Cardiac muscle cell (in vitro differentiated cells and primary cell): Measurements from ENCODE around the gene HOOK2. TPM values are rescaled to one million over a fixed set of nuclear protein-coding genes. Genes with fewer than 3 reads are reported as not detected.

Source experiments
- DNase-seq, 2 donors: peaks; one replicate each; pipeline versions ENCODE4 v3.0.0 to v3.0.0-alpha.2; 2010 to 2017; ENCODE audit warnings: low read depth in 1 of 2, low spot score in 1 of 2
- H3K27ac ChIP-seq: fragments of 200-600 bp; sonication (generic); 2 replicates; pipeline ENCODE4 v1.5.1; 2016
- H3K27me3 ChIP-seq: fragments of 200-600 bp; sonication (generic); 2 replicates; pipeline ENCODE4 v1.6.0; 2016; ENCODE audit warnings: control low read depth
- H3K36me3 ChIP-seq: fragments of 200-600 bp; sonication (generic); 2 replicates; pipeline ENCODE4 v1.5.1; 2016; ENCODE audit warnings: control low read depth
- H3K4me1 ChIP-seq: fragments of 200-600 bp; sonication (generic); 2 replicates; pipeline ENCODE4 v1.8.1; 2017; ENCODE audit warnings: low read depth, mild to moderate bottlenecking, mixed run types
- H3K4me3 ChIP-seq: fragments of 200-600 bp; sonication (generic); 2 replicates; pipeline ENCODE4 v1.5.1; 2016; ENCODE audit warnings: mild to moderate bottlenecking
- H3K9me3 ChIP-seq: fragments of 200-600 bp; sonication (generic); 2 replicates; pipeline ENCODE4 v1.5.1; 2017; ENCODE audit warnings: low read depth, mild to moderate bottlenecking, control low read depth
- polyA plus RNA-seq: library from polyadenylated mRNA; unstranded; fragments of >200 nt; fragmentation: Nextera tagmentation; extraction: Ambion mirVana; gene quantifications from 2 replicates; pipeline ENCODE4 v1.2.1, GENCODE V29; 2016
- total RNA-seq: library from RNA; depleted of rRNA; stranded (reverse); fragments of >200 nt; gene quantifications from 2 replicates; pipeline ENCODE4 v1.2.3, GENCODE V29; 2016
- TF ChIP-seq, protein P1 (sequence below): IDR thresholded peaks from 2 replicates; pipeline ENCODE4 v1.5.1; 2012; ENCODE audit warnings: low read depth, mild to moderate bottlenecking, low read length

The HOOK2 gene
- total and polyA plus RNA-seq, 2 experiments from 2014 or later, result 31.1 to 54.4 TPM

DNA sequence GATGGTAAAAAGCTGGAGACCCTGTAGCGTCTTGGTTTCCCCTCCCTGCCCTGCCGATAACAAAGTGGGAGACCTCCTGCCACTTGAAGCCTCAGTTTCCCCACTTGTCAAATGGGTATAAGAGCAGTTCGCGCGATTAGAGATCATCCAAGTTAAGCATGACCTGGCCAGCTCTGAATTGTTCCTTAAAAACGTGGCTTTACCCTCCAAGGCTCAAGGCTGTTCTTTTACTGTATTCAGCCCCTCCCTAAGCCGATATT lies 52.0 kb downstream of the HOOK2 start:
- peaks cover 7% of the 10 kb centered on the region for H3K4me1 ChIP-seq
- H3K4me3 ChIP-seq, result peak overlapping the region; percentile 64
- no peaks in the 10 kb centered on the region for H3K27me3 ChIP-seq
- TF ChIP-seq, protein P1, sequence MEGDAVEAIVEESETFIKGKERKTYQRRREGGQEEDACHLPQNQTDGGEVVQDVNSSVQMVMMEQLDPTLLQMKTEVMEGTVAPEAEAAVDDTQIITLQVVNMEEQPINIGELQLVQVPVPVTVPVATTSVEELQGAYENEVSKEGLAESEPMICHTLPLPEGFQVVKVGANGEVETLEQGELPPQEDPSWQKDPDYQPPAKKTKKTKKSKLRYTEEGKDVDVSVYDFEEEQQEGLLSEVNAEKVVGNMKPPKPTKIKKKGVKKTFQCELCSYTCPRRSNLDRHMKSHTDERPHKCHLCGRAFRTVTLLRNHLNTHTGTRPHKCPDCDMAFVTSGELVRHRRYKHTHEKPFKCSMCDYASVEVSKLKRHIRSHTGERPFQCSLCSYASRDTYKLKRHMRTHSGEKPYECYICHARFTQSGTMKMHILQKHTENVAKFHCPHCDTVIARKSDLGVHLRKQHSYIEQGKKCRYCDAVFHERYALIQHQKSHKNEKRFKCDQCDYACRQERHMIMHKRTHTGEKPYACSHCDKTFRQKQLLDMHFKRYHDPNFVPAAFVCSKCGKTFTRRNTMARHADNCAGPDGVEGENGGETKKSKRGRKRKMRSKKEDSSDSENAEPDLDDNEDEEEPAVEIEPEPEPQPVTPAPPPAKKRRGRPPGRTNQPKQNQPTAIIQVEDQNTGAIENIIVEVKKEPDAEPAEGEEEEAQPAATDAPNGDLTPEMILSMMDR, result no peak
- no peaks in the 10 kb centered on the region for H3K9me3 ChIP-seq
- H3K36me3 ChIP-seq, result peaks cover 4% of the 10 kb centered on the region
- peak overlapping the region; percentile 99 for H3K27ac ChIP-seq
- peak in 1 of 2 donors; percentile 2 for DNase-seq

DNA sequence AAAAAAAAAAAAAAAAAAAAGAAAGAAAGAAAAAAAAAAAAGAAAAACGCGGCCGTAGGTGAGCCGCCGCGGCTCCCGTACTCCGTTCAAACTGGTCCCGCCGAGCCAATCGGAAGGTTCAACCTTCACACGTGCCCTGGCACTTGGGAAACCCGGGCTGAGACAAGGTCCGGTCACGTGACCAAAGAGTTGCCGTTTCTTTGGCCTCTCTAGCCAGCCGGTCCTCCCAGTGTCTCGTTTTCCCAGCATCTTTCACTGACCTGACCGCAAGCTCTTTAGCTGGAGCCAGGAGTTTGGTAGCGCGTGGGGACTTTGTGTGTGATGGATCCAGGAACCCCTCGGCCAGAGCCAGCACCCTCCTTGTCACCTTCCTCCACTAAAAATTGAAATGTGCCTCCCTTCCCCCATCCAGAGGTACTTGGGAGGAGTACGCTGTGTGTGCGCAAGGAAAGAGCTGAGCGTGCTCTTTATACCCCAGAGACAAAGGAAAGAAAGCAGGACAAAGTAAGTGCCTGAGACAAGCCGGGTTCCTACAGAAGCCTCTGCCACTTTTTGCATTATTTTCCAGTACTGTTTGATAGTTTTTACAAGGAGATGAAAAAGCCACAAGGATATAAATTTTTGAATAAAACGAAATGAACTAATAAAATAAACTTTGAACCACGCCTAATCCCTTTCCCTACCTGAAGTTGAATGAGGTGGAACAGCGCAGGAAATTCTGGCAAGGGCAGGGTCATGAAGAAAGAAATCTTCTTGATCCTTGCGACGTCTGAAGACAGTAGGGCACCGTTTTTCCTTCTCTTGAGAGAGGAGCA lies 52.6 kb downstream of the HOOK2 start:
- Histone ChIP-seq H3K4me1 (peaks cover 7% of the 10 kb centered on the region), H3K27me3 (no peaks in the 10 kb centered on the region), H3K36me3 (peaks cover 5% of the 10 kb centered on the region), H3K27ac (peak overlapping the region; percentile 99), H3K9me3 (no peaks in the 10 kb centered on the region), H3K4me3 (peak overlapping the region; percentile 64)
- DNase-seq, result peak; percentile 100
- TF ChIP-seq, protein P1, result no peak

DNA sequence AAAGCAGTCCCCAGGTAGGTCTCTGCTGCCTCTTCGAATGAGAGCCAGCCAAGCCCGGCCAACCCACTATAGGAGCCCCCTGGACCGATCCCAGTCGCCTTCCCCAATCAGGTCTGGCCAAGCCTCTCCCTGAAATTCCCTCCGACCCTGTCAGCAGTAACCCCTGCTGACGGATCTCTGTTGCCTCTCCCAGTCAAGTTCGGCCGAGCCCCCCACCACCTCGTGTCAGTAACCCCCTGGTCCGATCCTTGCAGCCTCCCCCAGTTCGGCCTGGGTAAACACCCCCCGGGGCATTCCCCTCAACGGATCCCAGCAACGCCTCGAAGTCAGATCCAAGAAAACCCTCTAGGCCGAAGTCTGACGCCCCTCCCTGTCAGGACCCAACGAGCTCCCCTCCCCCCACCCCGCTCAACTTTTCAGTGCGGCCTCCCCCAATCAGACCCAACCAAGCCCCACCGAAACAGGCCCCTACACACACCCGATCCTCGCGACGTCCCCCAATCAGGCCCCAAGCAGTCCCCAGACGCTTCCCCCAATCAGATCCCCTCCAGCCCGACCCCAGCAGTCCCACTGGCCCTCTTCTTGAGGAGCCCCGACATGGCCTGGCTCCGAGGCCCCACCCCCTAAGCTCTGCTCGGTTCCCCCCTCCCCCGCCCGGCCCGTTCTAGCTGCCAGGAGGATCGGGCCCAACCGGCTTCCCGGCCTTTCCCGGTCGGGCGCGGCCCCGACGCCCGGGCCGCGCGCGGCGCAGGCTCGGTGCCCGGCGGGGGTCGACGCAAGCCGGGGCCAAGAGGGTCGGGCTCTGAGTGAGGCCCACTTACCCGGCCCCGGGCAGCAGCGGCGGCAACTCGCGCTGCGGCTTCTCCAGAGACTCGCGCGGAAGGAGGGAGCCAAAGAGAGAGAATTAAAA lies 53.4 kb downstream of the HOOK2 start:
- DNase-seq, result peak; percentile 87 to 94
- Histone ChIP-seq H3K9me3 (no peaks in the 10 kb centered on the region), H3K27ac (peak overlapping the region; percentile 99), H3K4me3 (peak overlapping the region; percentile 64), H3K4me1 (peaks cover 7% of the 10 kb centered on the region), H3K27me3 (no peaks in the 10 kb centered on the region), H3K36me3 (peaks cover 5% of the 10 kb centered on the region)
- TF ChIP-seq, protein P1, result no peak

DNA sequence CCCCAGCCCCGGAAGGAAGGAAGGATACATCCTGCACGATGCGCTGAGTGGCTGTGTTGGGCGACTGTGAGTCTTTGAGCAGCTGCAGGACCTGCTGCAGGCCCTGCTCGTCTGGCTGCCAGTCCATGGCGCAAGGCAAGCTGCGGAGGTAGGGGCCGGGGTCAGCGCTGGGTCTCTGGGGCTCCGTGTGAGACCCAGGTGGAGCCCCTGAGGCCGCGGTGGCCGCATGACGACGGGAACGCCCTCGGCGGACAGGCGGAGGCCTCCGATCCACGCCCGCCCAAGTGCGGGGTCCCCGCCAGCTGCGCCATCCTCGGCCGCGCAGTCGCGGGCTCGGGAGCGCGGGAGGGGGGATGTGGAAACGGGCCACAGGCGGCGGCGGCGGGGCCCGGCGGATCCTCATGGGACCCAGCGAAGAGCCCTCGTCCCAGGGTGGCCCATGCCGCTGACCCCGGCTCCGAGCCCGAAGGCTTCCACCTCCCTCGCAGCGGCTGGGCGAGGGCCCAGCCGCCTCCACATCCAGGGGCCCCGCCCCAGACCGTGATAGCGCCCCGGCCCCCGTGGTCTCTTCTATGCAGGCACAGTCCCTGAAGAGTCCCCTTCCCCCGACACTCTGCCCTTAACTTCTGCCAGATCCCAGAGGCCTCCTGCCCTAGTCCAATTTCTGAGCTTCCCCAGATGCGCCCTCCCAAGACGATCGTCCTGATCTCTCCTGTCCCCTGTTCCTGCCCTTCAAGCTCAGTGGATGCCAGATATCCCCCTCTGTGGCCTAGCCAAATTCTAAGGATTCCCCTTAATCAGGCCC lies 54.3 kb downstream of the HOOK2 start:
- TF ChIP-seq, protein P1, result no peak
- Histone ChIP-seq H3K27me3 (no peaks in the 10 kb centered on the region), H3K27ac (peak overlapping the region; percentile 99), H3K36me3 (peaks cover 5% of the 10 kb centered on the region), H3K4me3 (peak overlapping the region; percentile 64), H3K9me3 (no peaks in the 10 kb centered on the region), H3K4me1 (peaks cover 7% of the 10 kb centered on the region)
- DNase-seq, result peak; percentile 8 to 32

DNA sequence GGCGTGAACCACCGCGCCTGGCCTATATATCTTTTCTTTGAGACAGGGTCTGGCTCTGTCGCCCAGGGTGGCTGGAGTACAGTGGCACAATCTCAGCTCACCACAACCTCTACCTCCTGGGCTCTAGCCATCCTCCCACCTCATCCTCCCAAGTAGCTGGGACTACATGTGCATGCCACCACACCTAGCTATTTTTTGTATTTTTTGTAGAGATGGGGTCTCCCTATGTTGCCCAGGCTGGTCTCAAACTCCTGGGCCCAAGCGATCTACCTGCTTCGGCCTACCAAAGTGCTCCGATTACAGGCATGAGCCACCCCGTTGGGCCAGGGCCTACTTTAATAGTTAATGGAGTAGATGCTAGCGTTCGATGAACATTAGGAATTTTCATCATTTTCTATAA lies 55.1 kb downstream of the HOOK2 start:
- Histone ChIP-seq H3K9me3 (no peaks in the 10 kb centered on the region), H3K4me1 (peaks cover 7% of the 10 kb centered on the region), H3K4me3 (no peak overlapping the region), H3K27ac (peak overlapping the region; percentile 99), H3K27me3 (no peaks in the 10 kb centered on the region), H3K36me3 (peaks cover 8% of the 10 kb centered on the region)
- TF ChIP-seq, protein P1, result no peak
- DNase-seq, result no peak
